Measurements from ENCODE around the gene CMIP. TPM values are rescaled to one million over a fixed set of nuclear protein-coding genes. Genes with fewer than 3 reads are reported as not detected.

CMIP gene
- polyA plus RNA-seq, 3 donors: 0.85 to 61.9 (median 0.93) TPM

- intact Hi-C loops (cut with micrococcal nuclease): no loop called here
- no peak overlapping the region for H3K4me3 ChIP-seq (replicated peaks in 1 of 3; ENCODE audit: low read depth in 2 of 3, low read length in 3 of 3)
Measured at GRCh38 chr16:81416749-81417148, 27.9 kb upstream of the CMIP start.

GRCh38 chr16:81417210-81417609 lies 27.4 kb upstream of the CMIP start:
- Histone ChIP-seq H3K4me3 (replicated peaks in 1 of 3; ENCODE audit: low read depth in 2 of 3, low read length in 3 of 3) (no peak overlapping the region), H3K4me1 (ENCODE audit: control insufficient read depth in 1 of 2, insufficient read depth in 2 of 2, low read length in 2 of 2) (no peaks in the 10 kb centered on the region), H3K27ac (ENCODE audit: low read depth in 1 of 2, low read length in 2 of 2) (no peak overlapping the region), H3K4me2 (replicated peaks; ENCODE audit: extremely low read depth, low read length, poor library complexity, severe bottlenecking) (no peak overlapping the region), H3K9ac (ENCODE audit: insufficient read depth, low read length, poor library complexity, severe bottlenecking) (no peak overlapping the region), H3K9me3 (replicated peaks in 1 of 2; ENCODE audit: control insufficient read depth in 1 of 2, insufficient read depth in 1 of 2, low read length in 2 of 2) (peaks cover 0 to 8% of the 10 kb centered on the region in 2 donors), H2AFZ (ENCODE audit: insufficient read depth, low read depth, low read length, poor library complexity, severe bottlenecking) (no peak overlapping the region), H3K36me3 (replicated peaks in 1 of 2; ENCODE audit: control insufficient read depth in 1 of 2, insufficient read depth in 2 of 2, low read length in 2 of 2) (no peaks in the 10 kb centered on the region), H3K79me2 (ENCODE audit: insufficient read depth, low read length) (no peaks in the 10 kb centered on the region), H4K20me1 (ENCODE audit: insufficient read depth, low read length) (no peaks in the 10 kb centered on the region), H3K27me3 (ENCODE audit: control insufficient read depth in 2 of 2, insufficient read depth in 2 of 2, low read length in 2 of 2) (no peaks in the 10 kb centered on the region)
- TF ChIP-seq CTCF (IDR thresholded peaks at IDR 0.05): no peak
- DNase-seq: no peak
- 78% methylated on average over 1 of the region's 5 CpGs for WGBS (ENCODE audit: insufficient coverage)
- H3K27me3 Mint-ChIP-seq (ENCODE audit: low read depth in 3 of 3): peaks cover 1 to 6% (median 2%) of the 10 kb centered on the region in 3 donors
- H3K4me1 Mint-ChIP-seq: peaks cover 2% of the 10 kb centered on the region
- H3K27ac Mint-ChIP-seq: peak overlapping the region in 1 of 7 donors; percentile 58
- H3K36me3 Mint-ChIP-seq: no peaks in the 10 kb centered on the region
- peaks cover 0 to 4% (median 3%) of the 10 kb centered on the region in 7 donors for H3K9me3 Mint-ChIP-seq
- intact Hi-C loops (cut with micrococcal nuclease): no loop called here
- no peak overlapping the region for H3K4me3 Mint-ChIP-seq

More at GRCh38 chr16:81416749-81417148, 27.9 kb upstream of the CMIP start:
- H3K4me3 Mint-ChIP-seq: no peak overlapping the region
- no peak for DNase-seq
- Histone ChIP-seq H4K20me1 (ENCODE audit: insufficient read depth, low read length) (no peaks in the 10 kb centered on the region), H3K36me3 (replicated peaks in 1 of 2; ENCODE audit: control insufficient read depth in 1 of 2, insufficient read depth in 2 of 2, low read length in 2 of 2) (no peaks in the 10 kb centered on the region), H3K79me2 (ENCODE audit: insufficient read depth, low read length) (no peaks in the 10 kb centered on the region), H3K4me2 (replicated peaks; ENCODE audit: extremely low read depth, low read length, poor library complexity, severe bottlenecking) (no peak overlapping the region), H3K9ac (ENCODE audit: insufficient read depth, low read length, poor library complexity, severe bottlenecking) (no peak overlapping the region), H3K27me3 (ENCODE audit: control insufficient read depth in 2 of 2, insufficient read depth in 2 of 2, low read length in 2 of 2) (no peaks in the 10 kb centered on the region), H3K27ac (ENCODE audit: low read depth in 1 of 2, low read length in 2 of 2) (no peak overlapping the region), H3K4me1 (ENCODE audit: control insufficient read depth in 1 of 2, insufficient read depth in 2 of 2, low read length in 2 of 2) (no peaks in the 10 kb centered on the region), H3K9me3 (replicated peaks in 1 of 2; ENCODE audit: control insufficient read depth in 1 of 2, insufficient read depth in 1 of 2, low read length in 2 of 2) (peaks cover 0 to 3% of the 10 kb centered on the region in 2 donors), H2AFZ (ENCODE audit: insufficient read depth, low read depth, low read length, poor library complexity, severe bottlenecking) (no peak overlapping the region)
- peaks cover 1 to 6% (median 5%) of the 10 kb centered on the region in 3 donors for H3K27me3 Mint-ChIP-seq (ENCODE audit: low read depth in 3 of 3)
- no peak overlapping the region for H3K27ac Mint-ChIP-seq
- H3K36me3 Mint-ChIP-seq: no peaks in the 10 kb centered on the region
- H3K4me1 Mint-ChIP-seq: peaks cover 2% of the 10 kb centered on the region
- TF ChIP-seq CTCF (IDR thresholded peaks at IDR 0.05): no peak
- peaks cover 0 to under 1% (median 0%) of the 10 kb centered on the region in 7 donors for H3K9me3 Mint-ChIP-seq
- 90% methylated on average over 8 of the region's 8 CpGs for WGBS (ENCODE audit: insufficient coverage)

All from CD14-positive monocyte (primary cell).